ENCODE data around the gene KCNK16.

Gene KCNK16

DNA sequence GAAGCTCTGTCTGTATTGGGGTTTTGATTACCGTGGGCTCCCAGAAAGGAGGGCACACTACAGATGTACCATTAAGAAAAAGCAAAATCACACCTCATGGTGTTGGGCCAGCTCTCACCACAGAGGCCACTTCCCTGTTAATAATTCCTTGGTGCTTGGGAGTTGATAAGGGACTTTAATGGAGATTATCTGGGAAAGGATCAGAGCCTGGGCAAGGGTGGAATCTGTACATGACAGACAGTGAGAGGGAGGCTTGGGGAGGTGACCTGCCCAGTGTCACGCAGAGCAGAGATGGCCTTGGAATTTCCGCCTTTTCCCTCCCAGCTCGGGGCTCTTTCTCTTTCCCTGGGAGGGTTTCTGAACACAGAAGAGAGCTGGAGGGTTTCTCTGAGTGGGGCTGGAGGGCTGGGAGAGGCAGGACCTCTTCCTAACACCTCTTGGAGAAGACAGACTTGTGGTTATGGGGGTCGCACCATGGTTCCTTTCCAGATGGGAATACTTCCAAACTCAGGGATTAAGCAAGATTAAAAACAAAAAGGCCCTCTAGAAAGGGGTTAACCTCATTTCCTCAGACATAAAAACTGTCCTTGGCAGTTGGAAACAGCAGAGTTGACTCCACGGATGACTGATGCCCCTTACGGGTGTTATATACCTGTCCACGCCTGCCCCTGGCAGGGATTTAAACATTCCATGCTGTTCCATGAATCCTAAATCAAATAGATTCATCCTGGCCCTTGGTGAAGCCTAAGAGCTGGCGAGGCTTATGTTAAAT is 16.8 kb upstream of the KCNK16 start:
- H3K9ac ChIP-seq (ENCODE audit: low read depth, low read length) = no peak overlapping the region
- H3K4me1 ChIP-seq (ENCODE audit: control insufficient read depth, insufficient read depth, low read length) = peaks cover 2% of the 10 kb centered on the region
- no peaks in the 10 kb centered on the region for H3K36me3 ChIP-seq (ENCODE audit: control insufficient read depth, insufficient read depth, low read length)
- no peaks in the 10 kb centered on the region for H3K27me3 ChIP-seq (ENCODE audit: control insufficient read depth, insufficient read depth, low read length)
- H3K4me3 ChIP-seq (ENCODE audit: low read depth, low read length) = no peak overlapping the region
- H3K9me3 ChIP-seq (ENCODE audit: control insufficient read depth, insufficient read depth, low read length) = no peaks in the 10 kb centered on the region

DNA sequence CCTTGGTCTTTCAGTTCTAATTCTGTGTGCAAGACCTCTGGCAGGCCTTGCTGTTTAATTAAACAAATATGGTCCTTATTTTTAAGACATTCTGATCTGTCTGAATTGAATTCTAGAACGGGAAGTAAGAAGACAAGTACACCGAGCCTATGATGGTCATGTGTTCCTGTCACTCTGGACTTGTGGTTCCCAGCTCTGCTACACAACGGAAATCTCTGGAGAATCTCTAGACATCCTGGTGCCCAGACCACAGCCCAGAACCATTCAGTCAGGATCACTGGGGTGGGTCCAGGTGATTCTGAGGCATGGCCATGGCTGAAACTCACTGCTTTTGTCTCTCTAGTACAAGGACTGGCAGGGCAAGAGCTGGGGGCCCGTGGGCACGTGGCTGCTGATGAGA is 15.9 kb upstream of the KCNK16 start:
- Histone ChIP-seq H3K36me3 (ENCODE audit: control insufficient read depth, insufficient read depth, low read length) (no peaks in the 10 kb centered on the region), H3K4me1 (ENCODE audit: control insufficient read depth, insufficient read depth, low read length) (no peaks in the 10 kb centered on the region), H3K9me3 (ENCODE audit: control insufficient read depth, insufficient read depth, low read length) (no peaks in the 10 kb centered on the region), H3K4me3 (ENCODE audit: low read depth, low read length) (no peak overlapping the region), H3K27me3 (ENCODE audit: control insufficient read depth, insufficient read depth, low read length) (no peaks in the 10 kb centered on the region), H3K9ac (ENCODE audit: low read depth, low read length) (no peak overlapping the region)

DNA sequence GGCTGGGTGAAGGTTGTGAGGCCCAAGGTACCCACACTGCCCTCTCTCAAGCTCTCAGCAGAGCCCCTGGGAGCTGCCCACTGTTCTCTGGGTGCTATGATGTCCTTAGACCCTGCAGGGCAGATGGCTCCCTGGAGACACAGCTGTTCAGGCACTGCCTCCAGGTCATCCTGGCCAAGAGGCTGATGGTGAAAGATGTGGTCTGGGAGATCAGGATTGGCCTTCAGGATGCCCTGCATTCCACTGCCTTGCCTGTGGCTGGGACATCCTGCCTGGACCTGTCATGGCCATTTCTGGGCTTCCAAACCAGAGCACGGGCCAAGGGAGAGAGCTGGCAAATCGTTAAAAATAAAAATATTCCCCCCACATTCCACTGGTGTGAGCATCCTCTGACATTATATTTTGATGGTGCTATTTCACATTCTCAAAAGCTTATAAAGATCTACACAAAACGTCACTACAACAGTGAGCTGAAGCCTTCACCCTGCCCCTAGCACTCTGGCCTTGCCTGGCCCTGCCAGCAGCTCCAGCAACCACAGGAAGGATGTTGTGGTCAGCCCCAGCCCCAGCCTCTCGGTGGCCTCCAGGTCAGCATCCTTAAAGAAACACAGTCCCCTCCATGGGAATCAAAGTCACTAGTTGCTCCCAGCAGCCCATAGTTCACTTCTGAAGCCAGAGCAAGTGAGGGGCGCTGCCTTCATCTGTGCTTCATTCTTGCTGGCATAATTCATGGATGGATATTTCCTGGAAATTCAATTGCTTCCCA is 13.5 kb upstream of the KCNK16 start:
- no peak overlapping the region for H3K9ac ChIP-seq (ENCODE audit: low read depth, low read length)
- H3K27me3 ChIP-seq (ENCODE audit: control insufficient read depth, insufficient read depth, low read length) = no peaks in the 10 kb centered on the region
- H3K4me1 ChIP-seq (ENCODE audit: control insufficient read depth, insufficient read depth, low read length) = no peaks in the 10 kb centered on the region
- no peak overlapping the region for H3K4me3 ChIP-seq (ENCODE audit: low read depth, low read length)
- H3K36me3 ChIP-seq (ENCODE audit: control insufficient read depth, insufficient read depth, low read length) = no peaks in the 10 kb centered on the region
- no peaks in the 10 kb centered on the region for H3K9me3 ChIP-seq (ENCODE audit: control insufficient read depth, insufficient read depth, low read length)

DNA sequence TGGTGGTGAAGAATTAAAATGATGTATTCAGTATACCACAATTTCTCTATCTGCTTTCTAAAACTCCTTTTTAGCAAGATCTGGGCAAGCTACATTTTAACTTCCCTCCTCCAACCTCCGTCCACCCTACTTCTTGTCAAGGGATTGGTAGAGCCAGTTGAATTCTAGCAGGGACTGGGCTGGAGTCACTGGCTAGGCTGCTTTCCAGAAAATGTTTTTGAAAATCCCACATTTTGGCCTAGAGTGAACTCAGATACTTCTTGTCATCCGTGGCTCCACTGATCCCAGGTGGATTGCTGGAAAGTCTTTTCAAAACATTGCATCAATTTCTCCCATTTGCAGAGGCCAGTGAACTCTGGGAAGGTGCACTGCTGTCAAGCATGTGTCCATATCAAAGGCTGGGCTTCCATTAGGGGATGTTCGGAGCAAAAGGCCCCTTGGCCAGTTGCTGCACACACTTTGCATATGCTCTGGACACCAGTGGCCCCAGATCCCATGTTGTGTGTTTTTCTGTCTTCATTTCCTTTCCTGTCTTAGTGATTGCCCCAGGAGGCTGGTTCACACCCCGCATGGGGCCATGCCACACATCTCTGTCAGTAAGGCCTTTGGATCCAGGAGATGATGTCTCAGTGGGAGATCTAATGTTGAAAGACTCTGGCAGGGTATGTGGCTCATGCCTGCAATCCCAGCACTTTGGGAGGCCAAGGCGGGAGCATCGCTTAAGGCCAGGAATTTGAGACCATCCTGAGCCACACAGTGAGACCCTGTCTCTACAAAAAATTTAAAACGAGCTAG is 11.3 kb upstream of the KCNK16 start:
- H3K4me3 ChIP-seq (ENCODE audit: low read depth, low read length) = no peak overlapping the region
- no peaks in the 10 kb centered on the region for H3K27me3 ChIP-seq (ENCODE audit: control insufficient read depth, insufficient read depth, low read length)
- H3K9me3 ChIP-seq (ENCODE audit: control insufficient read depth, insufficient read depth, low read length) = no peaks in the 10 kb centered on the region
- H3K36me3 ChIP-seq (ENCODE audit: control insufficient read depth, insufficient read depth, low read length) = no peaks in the 10 kb centered on the region
- H3K4me1 ChIP-seq (ENCODE audit: control insufficient read depth, insufficient read depth, low read length) = no peaks in the 10 kb centered on the region
- H3K9ac ChIP-seq (ENCODE audit: low read depth, low read length) = no peak overlapping the region

DNA sequence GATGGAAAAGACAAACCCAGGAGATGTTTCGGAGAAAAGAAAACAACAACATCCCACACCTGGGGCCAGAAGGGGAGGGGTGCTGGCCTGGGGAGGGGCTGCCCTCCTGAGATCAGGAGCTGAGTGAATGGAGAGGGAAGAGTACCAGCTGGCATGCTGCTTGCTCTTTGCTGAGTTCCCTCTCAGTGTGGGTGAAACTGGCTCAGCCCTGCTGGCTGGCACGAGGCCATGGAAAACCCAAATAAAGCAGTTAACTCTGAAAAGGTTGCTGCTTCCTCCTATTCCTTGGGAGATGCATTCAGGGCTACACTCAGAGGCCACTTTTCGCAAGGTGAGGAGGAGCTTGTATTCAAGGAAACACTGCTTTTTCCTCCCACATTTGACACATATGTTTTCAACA is 8.0 kb upstream of the KCNK16 start:
- no peaks in the 10 kb centered on the region for H3K36me3 ChIP-seq (ENCODE audit: control insufficient read depth, insufficient read depth, low read length)
- H3K9me3 ChIP-seq (ENCODE audit: control insufficient read depth, insufficient read depth, low read length) = no peaks in the 10 kb centered on the region
- H3K4me1 ChIP-seq (ENCODE audit: control insufficient read depth, insufficient read depth, low read length) = no peaks in the 10 kb centered on the region
- H3K9ac ChIP-seq (ENCODE audit: low read depth, low read length) = no peak overlapping the region
- H3K4me3 ChIP-seq (ENCODE audit: low read depth, low read length) = no peak overlapping the region
- H3K27me3 ChIP-seq (ENCODE audit: control insufficient read depth, insufficient read depth, low read length) = no peaks in the 10 kb centered on the region

DNA sequence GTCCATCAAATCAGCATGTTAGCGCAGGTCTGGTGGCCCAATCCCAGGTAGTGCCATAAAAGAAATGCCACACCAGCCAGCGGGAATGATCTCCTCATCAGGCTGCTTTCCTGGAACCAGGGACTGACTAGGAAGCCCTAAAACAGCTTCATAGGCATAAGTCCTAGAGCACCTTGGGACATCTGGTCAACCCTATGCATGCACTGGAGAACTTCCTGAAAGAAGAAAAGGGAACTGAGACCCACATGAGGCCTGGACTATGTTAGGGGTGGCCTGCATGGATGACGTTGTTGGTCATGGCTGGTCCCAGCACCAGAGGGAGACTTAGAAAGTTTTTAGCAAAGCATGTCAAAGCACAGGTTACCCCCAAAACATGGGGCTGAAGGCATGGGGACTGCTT is 7.6 kb upstream of the KCNK16 start:
- no peak overlapping the region for H3K4me3 ChIP-seq (ENCODE audit: low read depth, low read length)
- no peaks in the 10 kb centered on the region for H3K27me3 ChIP-seq (ENCODE audit: control insufficient read depth, insufficient read depth, low read length)
- no peaks in the 10 kb centered on the region for H3K36me3 ChIP-seq (ENCODE audit: control insufficient read depth, insufficient read depth, low read length)
- H3K9me3 ChIP-seq (ENCODE audit: control insufficient read depth, insufficient read depth, low read length) = no peaks in the 10 kb centered on the region
- no peak overlapping the region for H3K9ac ChIP-seq (ENCODE audit: low read depth, low read length)
- no peaks in the 10 kb centered on the region for H3K4me1 ChIP-seq (ENCODE audit: control insufficient read depth, insufficient read depth, low read length)

DNA sequence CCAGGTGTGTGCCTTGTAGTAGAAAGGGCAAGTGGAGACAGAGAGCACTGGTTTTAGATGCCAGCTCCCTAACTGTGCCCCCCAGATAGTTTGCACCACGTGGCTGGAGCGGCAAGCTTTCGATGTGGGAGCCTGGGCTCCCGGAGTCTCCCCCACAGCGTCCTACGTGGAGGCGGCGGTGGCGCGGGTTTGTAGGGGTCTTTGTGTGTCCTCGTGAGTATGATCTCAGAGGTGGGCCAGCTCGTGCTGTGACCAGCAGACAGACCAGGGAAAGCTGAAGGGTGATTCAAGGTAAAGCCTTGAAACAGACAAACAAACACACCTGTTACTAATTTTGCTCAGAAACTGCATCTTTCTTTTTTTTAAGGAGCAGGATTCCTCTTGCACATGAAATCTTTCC is 5.6 kb upstream of the KCNK16 start:
- no peaks in the 10 kb centered on the region for H3K9me3 ChIP-seq (ENCODE audit: control insufficient read depth, insufficient read depth, low read length)
- H3K4me1 ChIP-seq (ENCODE audit: control insufficient read depth, insufficient read depth, low read length) = no peaks in the 10 kb centered on the region
- H3K4me3 ChIP-seq (ENCODE audit: low read depth, low read length) = no peak overlapping the region
- no peaks in the 10 kb centered on the region for H3K36me3 ChIP-seq (ENCODE audit: control insufficient read depth, insufficient read depth, low read length)
- no peak overlapping the region for H3K9ac ChIP-seq (ENCODE audit: low read depth, low read length)
- H3K27me3 ChIP-seq (ENCODE audit: control insufficient read depth, insufficient read depth, low read length) = no peaks in the 10 kb centered on the region

DNA sequence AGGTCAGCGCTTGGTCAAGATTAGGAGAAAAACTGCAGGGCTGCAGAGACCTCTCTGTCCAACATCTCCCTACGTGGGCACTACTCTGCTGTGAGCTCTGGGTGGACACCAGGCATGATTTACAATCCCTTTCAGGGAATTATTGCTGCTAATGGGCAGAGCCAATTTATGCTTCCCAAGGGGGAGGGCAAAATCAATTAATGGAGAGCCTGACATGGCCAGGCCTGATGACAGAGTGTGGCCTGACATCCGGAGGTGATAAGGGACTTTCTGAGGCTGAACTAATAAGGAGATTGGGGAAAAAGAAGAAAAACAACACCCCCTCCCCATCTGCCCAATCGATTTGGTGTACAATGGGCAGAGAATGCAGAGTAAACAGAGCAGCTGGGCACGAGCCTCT is 5.0 kb upstream of the KCNK16 start:
- H3K9ac ChIP-seq (ENCODE audit: low read depth, low read length) = no peak overlapping the region
- H3K4me3 ChIP-seq (ENCODE audit: low read depth, low read length) = no peak overlapping the region
- no peaks in the 10 kb centered on the region for H3K36me3 ChIP-seq (ENCODE audit: control insufficient read depth, insufficient read depth, low read length)
- no peaks in the 10 kb centered on the region for H3K27me3 ChIP-seq (ENCODE audit: control insufficient read depth, insufficient read depth, low read length)
- no peaks in the 10 kb centered on the region for H3K4me1 ChIP-seq (ENCODE audit: control insufficient read depth, insufficient read depth, low read length)
- no peaks in the 10 kb centered on the region for H3K9me3 ChIP-seq (ENCODE audit: control insufficient read depth, insufficient read depth, low read length)

DNA sequence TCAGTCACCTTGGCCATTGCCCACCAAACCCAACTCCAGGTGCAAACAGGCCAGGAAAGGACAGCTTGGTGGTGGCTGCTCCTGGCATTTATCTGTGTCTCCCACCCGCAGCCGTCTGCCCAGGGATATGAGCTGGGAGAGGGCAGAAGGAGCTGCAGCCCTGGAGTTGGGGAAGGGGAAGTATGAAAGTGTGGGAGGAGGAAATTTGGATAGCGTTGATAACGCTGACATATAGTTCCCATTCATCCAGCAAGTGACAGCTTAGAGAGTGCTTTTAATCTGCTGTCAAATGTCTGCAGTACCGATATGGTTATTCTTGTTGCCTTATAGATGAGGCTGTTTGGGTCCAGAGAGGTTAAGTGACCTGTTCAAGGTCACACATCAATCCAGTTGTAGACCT is 741 bp downstream of the KCNK16 start:
- H3K4me3 ChIP-seq (ENCODE audit: low read depth, low read length) = no peak overlapping the region
- no peaks in the 10 kb centered on the region for H3K36me3 ChIP-seq (ENCODE audit: control insufficient read depth, insufficient read depth, low read length)
- no peak overlapping the region for H3K9ac ChIP-seq (ENCODE audit: low read depth, low read length)
- no peaks in the 10 kb centered on the region for H3K9me3 ChIP-seq (ENCODE audit: control insufficient read depth, insufficient read depth, low read length)
- H3K27me3 ChIP-seq (ENCODE audit: control insufficient read depth, insufficient read depth, low read length) = peaks cover under 1% of the 10 kb centered on the region
- H3K4me1 ChIP-seq (ENCODE audit: control insufficient read depth, insufficient read depth, low read length) = no peaks in the 10 kb centered on the region

DNA sequence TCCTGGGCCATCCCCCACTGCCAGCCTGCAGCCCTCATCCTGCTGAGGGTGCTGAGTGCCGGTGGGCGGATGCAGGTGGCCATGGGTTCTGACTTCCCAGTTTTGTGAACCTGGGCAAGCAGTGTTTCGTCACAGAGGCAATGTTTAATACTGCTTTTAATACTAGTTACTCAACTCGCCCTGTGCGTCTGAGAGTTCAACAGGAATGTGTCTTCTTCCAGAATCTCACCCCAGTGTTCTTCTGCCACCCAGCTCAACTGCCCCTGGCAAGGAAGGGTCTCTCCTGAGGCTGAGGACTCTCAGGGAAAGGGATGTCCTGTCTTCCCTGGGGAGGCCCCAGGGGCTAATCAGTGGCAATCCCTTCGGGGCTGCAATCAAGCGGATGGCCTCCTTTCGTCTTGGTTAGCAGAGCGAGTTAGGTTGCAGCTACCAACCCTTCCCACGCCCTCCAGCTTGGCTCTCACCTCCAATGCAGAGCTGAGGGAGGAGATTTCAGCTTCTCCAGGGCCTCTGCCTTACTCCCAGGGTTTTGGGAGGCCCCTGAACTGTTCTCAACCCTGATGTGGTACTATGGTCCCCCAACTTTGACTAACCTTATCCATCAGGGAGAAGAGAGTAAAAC is 2.0 kb downstream of the KCNK16 start:
- H3K27me3 ChIP-seq (ENCODE audit: control insufficient read depth, insufficient read depth, low read length) = peaks cover 5% of the 10 kb centered on the region

DNA sequence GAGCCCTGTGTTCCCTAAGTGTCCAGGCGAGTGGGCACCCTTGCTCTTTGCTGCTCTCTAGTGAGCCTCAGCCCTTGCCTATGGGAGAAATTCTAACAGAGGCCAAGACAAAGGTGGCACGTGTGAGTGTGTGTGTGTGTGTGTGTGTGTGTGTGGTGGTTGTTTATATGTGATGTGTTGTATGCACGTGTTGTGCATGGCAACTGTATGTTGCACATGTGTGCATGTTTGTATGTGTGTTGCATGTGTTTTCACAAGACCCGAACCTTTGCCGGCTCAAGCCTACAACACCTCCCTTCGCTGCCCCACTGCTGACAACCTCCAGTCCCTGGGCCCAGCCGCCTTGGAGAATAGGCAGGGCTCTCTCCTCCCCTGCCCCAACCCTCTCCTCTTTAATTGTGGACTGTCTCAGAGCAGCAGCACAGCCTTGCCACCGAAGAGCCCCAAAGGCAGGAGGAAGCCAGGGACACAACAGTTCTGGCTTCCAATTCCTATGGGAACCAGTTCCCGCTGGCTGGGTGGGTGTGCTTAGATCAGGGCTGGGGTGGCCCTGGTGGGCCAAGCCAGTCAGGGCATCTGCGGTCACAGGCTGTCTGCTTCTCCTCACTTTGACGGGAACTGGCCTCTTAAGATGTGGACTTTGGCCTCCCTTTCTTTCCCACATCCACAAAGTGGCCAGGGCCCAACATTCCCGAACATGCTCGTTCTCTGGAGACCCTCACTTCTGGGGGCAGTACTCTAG is 2.7 kb downstream of the KCNK16 start:
- no peaks in the 10 kb centered on the region for H3K9me3 ChIP-seq (ENCODE audit: control insufficient read depth, insufficient read depth, low read length)
- no peaks in the 10 kb centered on the region for H3K4me1 ChIP-seq (ENCODE audit: control insufficient read depth, insufficient read depth, low read length)
- H3K36me3 ChIP-seq (ENCODE audit: control insufficient read depth, insufficient read depth, low read length) = no peaks in the 10 kb centered on the region
- no peak overlapping the region for H3K9ac ChIP-seq (ENCODE audit: low read depth, low read length)
- peaks cover 12% of the 10 kb centered on the region for H3K27me3 ChIP-seq (ENCODE audit: control insufficient read depth, insufficient read depth, low read length)
- no peak overlapping the region for H3K4me3 ChIP-seq (ENCODE audit: low read depth, low read length)

More for the DNA sequence above, 2.0 kb downstream of the KCNK16 start:
- Histone ChIP-seq H3K36me3 (ENCODE audit: control insufficient read depth, insufficient read depth, low read length) (no peaks in the 10 kb centered on the region), H3K9me3 (ENCODE audit: control insufficient read depth, insufficient read depth, low read length) (no peaks in the 10 kb centered on the region), H3K4me1 (ENCODE audit: control insufficient read depth, insufficient read depth, low read length) (no peaks in the 10 kb centered on the region), H3K4me3 (ENCODE audit: low read depth, low read length) (no peak overlapping the region), H3K9ac (ENCODE audit: low read depth, low read length) (no peak overlapping the region)
